SK-N-MC (cell line): ENCODE results near the gene RALGDS.

Source experiments
- EZH2 ChIP-seq: fragments of 200-600 bp; sonication (generic); IDR thresholded peaks from one replicate; pipeline ENCODE4 v1.6.1; 2017; ENCODE audit warnings: antibody characterized with exemption
- FOXP2 ChIP-seq: optimal IDR thresholded peaks from 2 replicates; pipeline ENCODE3; 2011; ENCODE audit warnings: mild to moderate bottlenecking, moderate library complexity; ENCODE audit not compliant: insufficient read depth; ENCODE audit errors: extremely low read length, control extremely low read depth
- POLR2AphosphoS5 ChIP-seq: IDR thresholded peaks from 2 replicates; pipeline ENCODE4 v1.6.1; 2012; ENCODE audit warnings: mild to moderate bottlenecking, low read depth, low read length, borderline replicate concordance

- TF ChIP-seq EZH2 (no peak), POLR2AphosphoS5 (no peak), FOXP2 (no peak)
Observed at GRCh38 chr9:133151601-133152525, 30.8 kb upstream of the RALGDS start.
